Heart right ventricle (tissue), 16 donors: Measurements from ENCODE around the gene SLK. TPM values are rescaled to one million over a fixed set of nuclear protein-coding genes. Genes with fewer than 3 reads are reported as not detected.

Experiments
- ATAC-seq, 8 donors: fragments of 200-7000 bp; cut with Tn5 transposase; one replicate each; pipeline ENCODE4 v1.9.1; 2020; ENCODE audit warnings: mild to moderate bottlenecking in 8 of 8, moderate library complexity in 8 of 8, moderate number of reproducible peaks in 1 of 8
- DNase-seq, 2 donors: peaks; one replicate each; pipeline ENCODE4 v3.0.0-alpha.2; 2020
- H3K27ac ChIP-seq, 10 donors: fragments of 200-600 bp; sonication (generic) in 2 of 10; one replicate each; pipeline versions ENCODE4 v1.5.0 to v1.8.0; 2020 to 2022; ENCODE audit warnings: mild to moderate bottlenecking in 3 of 10
- H3K27me3 ChIP-seq, 7 donors: fragments of 200-600 bp; one replicate each; pipeline ENCODE4 v1.8.0; 2021 to 2022; ENCODE audit warnings: mild to moderate bottlenecking in 2 of 7
- H3K36me3 ChIP-seq, 9 donors: fragments of 200-600 bp; sonication (generic) in 1 of 9; one replicate each; pipeline versions ENCODE4 v1.5.0 to v1.8.0; 2020 to 2022; ENCODE audit warnings: mild to moderate bottlenecking in 2 of 9
- H3K4me1 ChIP-seq, 9 donors: fragments of 200-600 bp; sonication (generic) in 1 of 9; one replicate each; pipeline versions ENCODE4 v1.5.0 to v1.8.0; 2020 to 2022; ENCODE audit warnings: mild to moderate bottlenecking in 4 of 9
- H3K4me3 ChIP-seq, 10 donors: fragments of 200-600 bp; sonication (generic) in 2 of 10; one replicate each; pipeline versions ENCODE4 v1.5.0 to v1.8.0; 2020 to 2022; ENCODE audit warnings: mild to moderate bottlenecking in 7 of 10, moderate library complexity in 2 of 10
- H3K9me3 ChIP-seq, 11 donors: fragments of 200-600 bp in 10 of 11; sonication (generic) in 2 of 11; one replicate each; pipeline versions ENCODE4 v1.5.0 to v1.8.0; 2013 to 2022; ENCODE audit warnings: mild to moderate bottlenecking in 2 of 11, control low read depth in 1 of 11, moderate library complexity in 1 of 11
- CTCF ChIP-seq, 9 donors: fragments of 200-600 bp; sonication (generic) in 2 of 9; IDR thresholded peaks; one replicate each; pipeline versions ENCODE4 v1.5.0 to v1.8.0; 2021 to 2022; ENCODE audit warnings: antibody characterized with exemption in 9 of 9, mild to moderate bottlenecking in 5 of 9, moderate library complexity in 1 of 9
- WGBS, 2 donors: extraction: QIAGEN DNeasy Blood & Tissue Kit; methylation state at CpG; one replicate each; pipeline ENCODE4 v1.1.7; 2013; ENCODE audit warnings: inconsistent platforms in 1 of 2; 5-methylcytosine and 5-hydroxymethylcytosine counted together
- intact Hi-C, 10 donors: fragments of 100-400 bp; cut with DNase I; formaldehyde crosslinking; loops; one replicate each; pipeline versions ENCODE4 v1.11.1 to v1.14.2; 2022
- polyA plus RNA-seq, 2 donors: library from polyadenylated mRNA; stranded (reverse); fragments of 200-250 nt; gene quantifications; one replicate each; pipeline ENCODE4 v1.2.3, GENCODE V29; 2013
- total RNA-seq, 10 donors: library from RNA; stranded (reverse); fragmentation: NEBNext Ultra II Directional in 3 of 10; extraction: Animal tissue kit (Norgen Biotek cat#: 25700) in 3 of 10; gene quantifications; one replicate each; pipeline versions ENCODE4 v1.2.1 to v1.2.4, GENCODE V29; 2021 to 2023
- donor health status: Arrhythmogenic right ventricular cardiomyopathy.
- donor health status: ischemic (EF 13 %, LVEDD 7.1; RV severe dilation, severe dysfunction).
- donor health status: healthy with polysubstance abuse.
- donor health status: DM: no; HTN: yes; CAD: no.
- donor health status: DM: no; HTN: no; CAD: no.
- donor health status: ischemic (EF 25% LVEDD 6.9; RV normal size, moderate dysfunction).
- donor health status: ischemic (EF 25% LVEDD 5.7; RV mildly dilated, moderate dysfunction).
- donor health status: healthy.
- donor health status: DM: yes; HTN: yes; CAD: no.
- donor health status: Ischemic cardiomyopathy.
- donor health status: ischemic (EF 35%, LVEDD 5.7; RV mildly dilated, moderate dysfunction).
- donor health status: nonischemic (EF 11% LVEDD 7.7; RV severe dilation, severe dysfunction).
- donor health status: DM: yes; HTN: yes; CAD: no.
- donor health status: PGD.
- donor health status: ischemic (EF 29% LVEDD 5.4; RV normal size, mild dysfunction).
- donor health status: nonischemic (EF 23%, LVEDD 6.1; RV moderate dilation, normal function).

Gene SLK
- total and polyA plus RNA-seq, 12 donors = 11.3 to 63.6 (median 41.3) TPM

- 93% methylated on average over 2 of the region's 2 CpGs for WGBS, 2 donors
- peaks cover 0 to 84% (median 29%) of the 10 kb centered on the region in 9 donors for H3K36me3 ChIP-seq
- TF ChIP-seq CTCF (IDR thresholded peaks at IDR 0.05) = no peak
Observed at GRCh38 chr10:104014176-104014575, 47.2 kb downstream of the SLK start.

GRCh38 chr10:104016661-104017060 is 49.7 kb downstream of the SLK start:
- ATAC-seq = no peak
- Histone ChIP-seq H3K27ac (no peak overlapping the region), H3K27me3 (no peaks in the 10 kb centered on the region), H3K36me3 (peaks cover 0 to 87% (median 31%) of the 10 kb centered on the region in 9 donors), H3K4me3 (no peak overlapping the region), H3K9me3 (no peaks in the 10 kb centered on the region), H3K4me1 (no peaks in the 10 kb centered on the region)
- no peak for TF ChIP-seq CTCF (IDR thresholded peaks at IDR 0.05)
- WGBS, 2 donors = 71 to 73% methylated on average over 1 of the region's 1 CpG
- no peak for DNase-seq
- intact Hi-C loops = no loop called here

More at GRCh38 chr10:104014176-104014575, 47.2 kb downstream of the SLK start:
- intact Hi-C loops = no loop called here
- ATAC-seq (no peak), DNase-seq (no peak)
- H3K27ac ChIP-seq = no peak overlapping the region
- no peaks in the 10 kb centered on the region for H3K9me3 ChIP-seq
- H3K4me1 ChIP-seq = no peaks in the 10 kb centered on the region
- H3K4me3 ChIP-seq = no peak overlapping the region
- no peaks in the 10 kb centered on the region for H3K27me3 ChIP-seq

GRCh38 chr10:104018471-104018870 is 51.5 kb downstream of the SLK start:
- H3K4me1 ChIP-seq = no peaks in the 10 kb centered on the region
- H3K36me3 ChIP-seq = peaks cover 0 to 90% (median 46%) of the 10 kb centered on the region in 9 donors
- ATAC-seq = no peak
- 92 to 95% methylated on average over 6 of the region's 6 CpGs for WGBS, 2 donors
- no peak for DNase-seq
- no peak overlapping the region for H3K27ac ChIP-seq
- no peaks in the 10 kb centered on the region for H3K9me3 ChIP-seq
- intact Hi-C loops = no loop called here
- no peak for TF ChIP-seq CTCF (IDR thresholded peaks at IDR 0.05)
- no peak overlapping the region for H3K4me3 ChIP-seq
- no peaks in the 10 kb centered on the region for H3K27me3 ChIP-seq

GRCh38 chr10:104020020-104020419 is 53.1 kb downstream of the SLK start:
- Histone ChIP-seq H3K9me3 (no peaks in the 10 kb centered on the region), H3K4me3 (no peak overlapping the region), H3K4me1 (peaks cover 0 to 11% (median 3%) of the 10 kb centered on the region in 9 donors), H3K27ac (no peak overlapping the region), H3K27me3 (no peaks in the 10 kb centered on the region), H3K36me3 (peaks cover 0 to 95% (median 47%) of the 10 kb centered on the region in 9 donors)
- ATAC-seq (no peak), DNase-seq (no peak)
- 96 to 98% methylated on average over 1 of the region's 1 CpG for WGBS, 2 donors
- TF ChIP-seq CTCF (IDR thresholded peaks at IDR 0.05) = no peak
- intact Hi-C loops = loop anchor here in 5 of 10 donors (10.0 kb wide), 2 partner anchors 125 to 135 kb away; no protein-coding TSS in a partner anchor
